ENCODE measurements around the gene KRT34. TPM values are rescaled to one million over a fixed set of nuclear protein-coding genes. Genes with fewer than 3 reads are reported as not detected.
"Not testable (repeated sequence)": the region's sequence is repeated elsewhere in the genome, so short reads cannot be mapped to it uniquely, and the experiment has no call there.

Gene KRT34
- total RNA-seq, 1 donor from 2014 or later = 0.05 TPM

GRCh38 chr17:41366070-41366469, 16.0 kb downstream of the KRT34 start:
- no peak for DNase-seq (ENCODE audit: low read depth)

GRCh38 chr17:41363881-41364280, 18.2 kb downstream of the KRT34 start:
- DNase-seq (ENCODE audit: low read depth) = no peak

GRCh38 chr17:41360296-41360995, 21.7 kb downstream of the KRT34 start:
- peak; percentile 95 for DNase-seq (ENCODE audit: low read depth)

- no peak for DNase-seq (ENCODE audit: low read depth)
Measured at GRCh38 chr17:41354536-41354935, 27.6 kb downstream of the KRT34 start.

- no peak for DNase-seq (ENCODE audit: low read depth)
Measured at GRCh38 chr17:41352597-41353366, 29.3 kb downstream of the KRT34 start.

- no peak for DNase-seq (ENCODE audit: low read depth)
Measured at GRCh38 chr17:41351177-41351576, 30.9 kb downstream of the KRT34 start.

- DNase-seq (ENCODE audit: low read depth) = not testable (repeated sequence)
Measured at GRCh38 chr17:41350381-41350878, 31.7 kb downstream of the KRT34 start, which contains the start of gene KRT33A. Gene KRT33A (minus strand): TSS chr17:41350828. CDS start chr17:41350767, 61 bp downstream.

- DNase-seq (ENCODE audit: low read depth) = no peak
Measured at GRCh38 chr17:41347869-41348760, 34.0 kb downstream of the KRT34 start.

- DNase-seq (ENCODE audit: low read depth) = not testable (repeated sequence)
Measured at GRCh38 chr17:41346421-41346820, 35.7 kb downstream of the KRT34 start.

GRCh38 chr17:41345992-41346391, 36.1 kb downstream of the KRT34 start:
- DNase-seq (ENCODE audit: low read depth) = no peak

GRCh38 chr17:41343029-41343428, 39.1 kb downstream of the KRT34 start:
- no peak for DNase-seq (ENCODE audit: low read depth)

- no peak for DNase-seq (ENCODE audit: low read depth)
Measured at GRCh38 chr17:41340934-41341861, 40.9 kb downstream of the KRT34 start.

- peak; percentile 92 for DNase-seq (ENCODE audit: low read depth)
Measured at GRCh38 chr17:41340494-41340893, 41.6 kb downstream of the KRT34 start.

GRCh38 chr17:41339571-41340172, 42.4 kb downstream of the KRT34 start:
- DNase-seq (ENCODE audit: low read depth) = no peak

GRCh38 chr17:41338961-41339485, 43.1 kb downstream of the KRT34 start:
- peak; percentile 93 for DNase-seq (ENCODE audit: low read depth)

- DNase-seq (ENCODE audit: low read depth) = no peak
Measured at GRCh38 chr17:41335747-41336146, 46.4 kb downstream of the KRT34 start.

- no peak for DNase-seq (ENCODE audit: low read depth)
Measured at GRCh38 chr17:41334385-41335305, 47.5 kb downstream of the KRT34 start.

- no peak for DNase-seq (ENCODE audit: low read depth)
Measured at GRCh38 chr17:41333836-41334235, 48.3 kb downstream of the KRT34 start.

GRCh38 chr17:41333098-41333497, 49.0 kb downstream of the KRT34 start:
- DNase-seq (ENCODE audit: low read depth) = no peak

Measured in renal cortical epithelial cell (primary cell).